Mucosa of gallbladder (tissue), 1 donor: ENCODE results near the gene SPINK1. TPM values are rescaled to one million over a fixed set of nuclear protein-coding genes. Genes with fewer than 3 reads are reported as not detected.
"Not testable (repeated sequence)": the region's sequence is repeated elsewhere in the genome, so short reads cannot be mapped to it uniquely, and the experiment has no call there.

Experiments used
- DNase-seq: peaks from one replicate; pipeline ENCODE4 v3.0.0-alpha.2; 2020; ENCODE audit warnings: low spot score
- total RNA-seq: library from RNA; stranded (reverse); gene quantifications from one replicate; pipeline ENCODE4 v1.2.1, GENCODE V29; 2021
- donor health status: DM: no; HTN: no; CAD: no.

The SPINK1 gene
- total RNA-seq, 1 donor from 2014 or later: 234 TPM

GRCh38 chr5:147809830-147810666 lies 21.4 kb downstream of the SPINK1 start:
- no peak for DNase-seq

DNA sequence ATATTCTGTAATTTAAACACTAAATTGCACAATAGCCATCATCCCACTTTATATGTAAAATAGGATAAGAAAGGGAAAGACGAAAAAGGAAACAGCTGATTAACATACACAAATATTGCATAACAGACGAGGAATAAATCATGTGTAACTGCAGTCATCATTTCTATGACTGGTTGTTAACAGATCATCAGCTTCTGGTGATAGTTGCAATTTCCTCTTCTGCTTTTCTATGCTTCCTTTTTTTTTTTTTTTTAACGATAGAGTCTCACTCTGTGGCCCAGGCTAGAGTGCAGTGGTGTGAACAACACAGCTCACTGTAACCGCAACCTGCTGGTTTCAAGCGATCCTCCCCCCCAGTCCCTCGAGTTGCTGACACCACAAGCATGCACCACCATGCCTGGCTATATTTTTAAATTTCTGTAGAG lies 26.4 kb downstream of the SPINK1 start:
- peak; percentile 12 for DNase-seq

DNA sequence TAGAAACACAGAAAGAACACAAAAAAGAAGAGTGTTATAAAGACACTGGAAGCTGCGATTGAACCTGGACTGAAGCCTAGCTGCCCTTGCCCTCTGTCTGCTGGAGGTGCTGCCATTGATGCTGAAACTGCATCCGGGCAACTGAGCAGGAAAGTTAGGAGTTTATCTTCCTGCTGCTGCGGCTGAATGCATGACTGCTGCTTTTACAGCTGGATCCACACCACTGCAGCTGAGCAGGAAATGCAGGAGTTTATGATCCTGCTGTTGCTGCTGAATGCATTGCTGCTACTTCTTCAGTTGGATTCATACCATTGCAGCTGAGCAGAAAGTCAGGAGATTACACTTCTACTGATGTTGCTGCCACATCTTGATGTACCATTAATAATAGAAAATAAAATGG lies 27.1 kb downstream of the SPINK1 start:
- no peak for DNase-seq

GRCh38 chr5:147803926-147804325 lies 27.5 kb downstream of the SPINK1 start:
- DNase-seq: no peak

DNA sequence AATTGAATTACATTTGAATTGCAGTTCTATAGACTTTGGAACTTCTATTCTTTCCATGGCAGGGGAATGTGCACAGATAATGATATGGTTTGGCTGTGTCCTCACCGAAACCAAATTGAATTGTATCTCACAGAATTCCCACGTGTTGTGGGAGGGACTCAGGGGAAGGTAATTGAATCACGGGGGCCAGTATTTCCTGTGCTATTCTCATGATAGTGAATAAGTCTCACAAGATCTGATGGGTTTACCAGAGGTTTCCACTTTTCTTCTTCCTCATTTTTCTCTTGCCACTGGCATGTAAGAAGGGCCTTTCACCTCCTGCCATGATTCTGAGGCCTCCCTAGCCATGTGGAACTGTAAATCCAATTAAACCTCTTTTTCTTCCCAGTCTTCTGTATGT lies 28.3 kb downstream of the SPINK1 start:
- not testable (repeated sequence) for DNase-seq

- no peak for DNase-seq
These were observed 30.0 kb downstream of the SPINK1 start for GRCh38 chr5:147801461-147801860.

DNA sequence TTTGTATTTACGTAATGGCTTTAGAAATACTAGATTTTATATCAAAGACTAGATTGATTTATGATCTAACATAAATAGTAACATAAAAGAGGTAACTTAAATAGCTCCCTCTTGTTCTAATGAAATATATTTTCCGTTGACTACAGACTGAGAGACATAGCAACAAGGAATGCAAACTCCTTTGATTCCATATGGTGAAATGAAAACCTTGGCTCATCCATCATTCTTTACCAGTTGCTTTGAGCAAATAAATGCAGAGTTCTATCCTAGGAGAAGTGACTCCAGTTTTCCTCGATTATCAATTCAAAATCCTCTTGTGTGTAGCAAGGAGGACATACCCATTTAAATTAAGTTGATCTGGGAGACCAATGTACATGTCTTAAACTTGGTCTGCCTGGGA lies 31.0 kb downstream of the SPINK1 start:
- no peak for DNase-seq

DNA sequence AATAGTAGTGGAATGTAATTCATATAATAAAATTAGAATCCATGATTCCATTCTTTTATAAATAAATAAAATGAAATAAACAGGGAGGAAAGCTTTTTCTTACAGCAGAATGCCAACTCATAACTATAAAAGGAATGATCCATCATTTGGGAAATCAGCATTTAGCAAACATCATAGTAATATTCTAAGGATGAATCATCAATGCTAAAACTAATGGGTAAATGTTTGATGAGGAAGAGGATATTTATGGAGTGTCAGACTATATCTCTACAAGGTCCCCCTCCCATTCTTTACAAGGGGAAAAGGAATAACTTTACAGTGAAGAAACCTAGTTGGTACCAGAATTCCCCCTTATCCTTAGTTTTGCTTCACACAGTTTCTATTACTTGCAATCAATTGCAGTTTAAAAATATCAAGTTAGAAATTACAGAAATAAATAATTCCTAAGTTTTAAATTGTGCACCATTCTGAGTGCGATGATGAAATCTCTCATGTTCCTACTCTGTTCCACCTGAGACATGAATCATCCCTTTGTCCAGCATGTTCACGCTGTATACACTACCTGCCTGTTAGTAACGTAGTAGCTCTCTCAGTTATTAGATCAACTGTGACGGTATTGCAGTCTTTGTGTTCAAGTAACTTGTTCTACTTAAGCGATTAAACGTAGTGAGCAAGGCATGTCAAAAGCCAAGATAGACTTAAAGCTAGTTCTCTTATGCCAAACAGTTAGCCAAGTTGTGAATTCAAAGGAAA lies 34.7 kb downstream of the SPINK1 start:
- DNase-seq: no peak

DNA sequence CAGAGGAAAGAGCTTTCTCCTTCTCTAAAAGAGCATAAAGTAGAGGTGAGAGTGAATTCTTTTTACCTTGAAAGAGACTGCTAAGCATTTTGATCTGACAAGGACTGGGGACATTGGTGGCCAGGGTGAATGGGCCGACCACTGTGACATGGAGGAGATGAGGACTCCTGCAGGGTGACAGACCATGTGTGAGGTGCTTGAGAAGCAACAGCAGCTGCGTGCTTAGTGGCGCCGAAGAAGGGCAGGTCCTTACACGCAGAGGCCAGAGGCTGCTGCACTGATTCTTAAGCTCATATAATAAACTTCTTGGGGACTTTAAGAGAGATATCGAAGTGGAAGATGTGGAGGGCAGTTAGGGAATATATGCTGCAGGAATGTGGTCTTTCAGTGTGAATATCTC lies 40.3 kb downstream of the SPINK1 start:
- DNase-seq: no peak

DNA sequence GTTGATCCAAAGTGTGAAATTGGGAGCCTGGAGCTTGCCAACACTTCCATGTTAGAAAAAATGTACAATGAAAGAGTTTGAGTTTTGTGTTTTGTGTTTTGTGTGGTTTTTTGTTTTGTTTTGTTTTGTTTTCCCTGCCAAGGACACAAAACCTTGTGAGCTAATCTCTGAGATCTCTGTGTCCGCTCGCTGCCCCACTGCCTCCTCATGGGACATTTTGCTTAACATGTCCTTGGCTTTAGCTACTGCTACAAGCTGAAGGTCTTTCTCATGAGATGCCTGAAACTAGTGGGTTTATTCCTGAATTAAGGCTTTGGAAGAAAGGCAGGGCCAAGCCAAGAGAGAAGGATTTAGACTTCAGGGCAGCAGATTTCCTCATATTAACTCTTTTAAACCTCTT lies 41.7 kb downstream of the SPINK1 start:
- DNase-seq: no peak

GRCh38 chr5:147788023-147788422 lies 43.4 kb downstream of the SPINK1 start:
- DNase-seq: no peak

DNA sequence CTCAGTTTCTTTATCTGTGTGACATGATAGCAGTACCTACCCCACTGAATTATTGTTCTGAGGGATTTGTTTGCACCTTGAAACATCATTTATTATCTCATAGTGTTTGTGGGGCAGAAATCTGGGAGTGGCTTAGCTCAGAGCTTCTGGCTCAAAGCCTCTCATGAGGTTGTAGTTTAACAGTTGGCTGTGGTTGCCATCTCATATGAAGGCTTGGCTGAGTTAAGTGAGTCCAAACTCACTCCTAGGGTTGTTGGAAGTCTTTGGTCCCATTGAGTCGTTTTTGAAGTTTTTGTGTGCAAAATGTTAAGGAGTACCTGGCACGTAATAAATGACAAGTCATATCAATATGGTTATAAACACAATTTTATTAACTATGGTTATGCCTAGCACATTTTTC lies 45.3 kb downstream of the SPINK1 start:
- no peak for DNase-seq

DNA sequence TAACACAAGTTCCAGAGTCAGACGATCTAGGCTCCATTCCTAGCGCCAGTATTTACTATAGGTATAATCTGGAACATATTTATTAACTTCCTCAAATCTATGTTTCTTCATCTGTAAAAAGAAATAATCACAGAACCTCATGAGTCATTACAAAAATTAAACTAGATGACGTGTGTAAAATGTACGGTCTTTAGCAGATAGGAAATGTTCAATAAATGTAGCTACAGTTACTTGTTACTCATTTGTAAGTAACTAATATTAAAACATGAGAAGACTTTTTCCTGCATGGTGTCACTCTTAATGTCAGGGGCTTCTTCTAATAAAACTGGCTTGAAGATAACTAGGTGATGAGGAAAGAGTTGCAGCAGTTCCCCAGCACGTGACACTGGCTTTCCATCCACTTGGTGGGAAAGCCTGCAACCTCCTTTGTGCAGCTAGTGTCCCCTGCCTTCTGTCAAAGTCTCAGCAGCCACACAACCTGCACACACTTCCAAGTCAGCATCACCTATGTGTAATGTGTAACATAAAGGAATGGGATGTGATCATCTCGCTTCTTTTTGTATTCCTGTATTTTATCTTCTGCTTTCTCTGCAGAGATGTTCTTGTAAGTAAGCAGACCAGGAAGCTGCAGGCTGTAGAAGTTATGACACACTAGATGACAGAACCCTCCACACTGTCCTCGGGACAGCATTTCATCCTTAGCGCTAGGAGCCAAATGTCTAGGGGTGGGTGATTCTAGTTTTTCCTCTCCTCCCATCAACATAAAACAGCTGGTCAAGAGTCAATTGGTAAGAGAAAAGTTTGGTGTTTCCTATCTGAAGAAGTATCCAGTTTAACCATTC lies 47.1 kb downstream of the SPINK1 start:
- no peak for DNase-seq

DNA sequence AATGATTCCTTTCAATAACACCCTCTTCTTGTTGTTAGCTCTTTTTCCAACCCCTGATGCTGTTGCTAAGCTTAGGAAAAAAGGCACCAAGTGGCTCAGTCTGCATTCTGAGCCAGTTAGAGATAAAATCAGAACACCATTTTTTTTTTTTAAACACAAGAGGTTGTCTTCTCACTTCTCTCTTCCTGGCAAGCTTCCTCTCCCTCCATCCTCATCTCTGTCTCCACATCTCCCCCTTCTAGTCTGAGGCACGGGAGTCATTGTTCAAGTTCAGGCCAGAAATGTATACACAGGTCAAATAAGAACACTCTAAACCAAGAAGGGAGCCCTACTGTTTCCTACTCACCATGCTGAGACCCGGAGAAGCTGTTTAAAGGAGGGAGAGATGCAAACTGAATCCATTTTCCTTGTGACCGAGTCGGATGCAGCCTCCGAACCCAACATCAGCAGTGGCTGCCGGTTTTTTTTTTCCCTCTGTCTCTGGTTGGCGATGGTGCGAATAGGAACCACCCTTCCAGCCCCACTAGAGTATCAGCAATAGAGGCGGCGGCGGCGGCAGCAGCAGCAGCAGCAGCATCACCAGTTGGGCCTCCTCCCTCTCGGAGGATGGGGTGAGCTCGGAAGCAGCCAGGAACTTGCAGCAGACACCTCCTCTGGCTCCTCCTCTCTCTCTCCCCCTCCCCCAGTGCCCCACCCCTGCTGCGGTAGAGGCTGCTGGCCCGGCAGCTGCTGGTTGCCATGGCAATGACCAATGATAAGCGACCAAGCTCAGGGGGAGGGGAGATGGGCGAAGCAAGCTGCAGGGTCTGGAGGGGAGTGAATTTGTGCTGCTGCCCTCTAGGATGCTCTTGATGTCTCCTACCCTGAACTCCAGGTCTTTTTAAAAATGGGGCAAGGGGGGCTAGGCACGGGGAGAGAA lies 49.1 kb downstream of the SPINK1 start, which contains the start of gene JAKMIP2:
Gene JAKMIP2 (minus strand): TSS at position 619 of the 919 bp plus-strand sequence. CDS start 110,922 bp downstream, outside the sequence.
- peak; percentile 62 for DNase-seq

- no peak for DNase-seq
These were observed 50.4 kb downstream of the SPINK1 start for GRCh38 chr5:147780924-147781573.

GRCh38 chr5:147779694-147780093 lies 51.8 kb downstream of the SPINK1 start:
- no peak for DNase-seq

- no peak for DNase-seq
These were observed 54.5 kb downstream of the SPINK1 start for GRCh38 chr5:147776989-147777388.
